Testis (tissue), 3 donors: Measurements from ENCODE around the gene SUSD6. TPM values are rescaled to one million over a fixed set of nuclear protein-coding genes. Genes with fewer than 3 reads are reported as not detected.

Experiments used
- DNase-seq: peaks from one replicate; pipeline ENCODE4 v3.0.0-alpha.2; 2019
- H3K27ac ChIP-seq, 2 donors: fragments of 200-600 bp; sonication (generic); one replicate each; pipeline ENCODE4 v1.5.1; 2019
- H3K27me3 ChIP-seq: fragments of 200-600 bp; sonication (generic); one replicate; pipeline ENCODE4 v1.5.1; 2019
- H3K36me3 ChIP-seq: fragments of 200-600 bp; sonication (generic); one replicate; pipeline ENCODE4 v1.5.1; 2017; ENCODE audit warnings: low read depth; ENCODE audit errors: missing control alignments
- H3K4me1 ChIP-seq: fragments of 200-600 bp; sonication (generic); one replicate; pipeline ENCODE4 v1.5.1; 2019
- H3K4me3 ChIP-seq, 2 donors: fragments of 200-600 bp; sonication (generic); one replicate each; pipeline ENCODE4 v1.5.1; 2017 to 2019
- H3K9me3 ChIP-seq: fragments of 200-600 bp; sonication (generic); one replicate; pipeline ENCODE4 v1.5.1; 2017
- CTCF ChIP-seq, 3 experiments: fragments of 450-650 bp in 2 of 3; fragments of 200-600 bp in 1 of 3; sonication (generic) in 1 of 3; IDR thresholded peaks; one replicate each; pipeline ENCODE4 v1.5.1; 2016 to 2019; ENCODE audit warnings: antibody characterized with exemption in 3 of 3, mild to moderate bottlenecking in 2 of 3, moderate library complexity in 1 of 3
- POLR2A ChIP-seq: fragments of 450-650 bp; IDR thresholded peaks from one replicate; pipeline ENCODE4 v1.6.1; 2017; ENCODE audit warnings: antibody characterized with exemption, mild to moderate bottlenecking, moderate library complexity
- WGBS, 2 donors: methylation state at CpG; one replicate each; pipeline ENCODE4 v1.1.5; 2018; 5-methylcytosine and 5-hydroxymethylcytosine counted together
- intact Hi-C: fragments of 100-400 bp; cut with DNase I; formaldehyde crosslinking; loops from one replicate; pipeline ENCODE4 v1.15.1; 2023; ENCODE audit warnings: low total_unique reads
- polyA plus RNA-seq: library from polyadenylated mRNA; stranded (reverse); fragments of 350-450 nt; fragmentation: Illumina TruSeq; extraction: RNeasy Lipid Tissue Mini Kit (QIAGEN cat#74804); gene quantifications from one replicate; pipeline ENCODE4 v1.2.3, GENCODE V29; 2014; ENCODE audit warnings: low read depth, low replicate concordance; ENCODE audit not compliant: insufficient read depth
- total RNA-seq, 2 donors: library from RNA; depleted of rRNA; stranded (reverse); fragments of >200 nt; gene quantifications; one replicate each; pipeline ENCODE4 v1.2.3, GENCODE V29; 2016

Gene SUSD6
- total and polyA plus RNA-seq, 3 donors from 2014 or later, result 27.7 to 39.5 (median 38.7) TPM

DNA sequence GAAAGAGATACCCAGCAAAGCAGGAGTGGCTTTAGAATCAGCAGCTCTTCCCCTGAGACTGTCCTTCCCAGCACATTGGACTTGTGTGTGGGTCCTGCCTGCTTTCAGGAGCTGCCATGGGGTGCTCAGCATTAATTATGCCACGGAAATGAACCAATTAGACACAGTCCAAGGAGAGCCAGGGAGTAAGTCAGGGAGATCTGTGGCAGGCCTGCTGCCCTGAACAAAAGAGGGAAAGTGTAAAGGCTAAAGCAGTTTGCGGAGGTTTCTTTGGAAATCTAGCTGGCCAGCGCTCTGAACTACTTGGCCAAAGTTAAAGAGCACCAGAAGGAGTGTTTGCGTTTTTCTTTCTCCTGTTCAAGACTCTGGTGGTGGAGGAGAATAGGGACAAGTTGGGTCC is 89.9 kb downstream of the SUSD6 start:
- peaks cover 7% of the 10 kb centered on the region for H3K4me1 ChIP-seq
- H3K9me3 ChIP-seq, result no peaks in the 10 kb centered on the region
- no peak overlapping the region for H3K27ac ChIP-seq
- TF ChIP-seq CTCF (IDR thresholded peaks at IDR 0.05) (no peak), POLR2A (no peak)
- intact Hi-C loops, result no loop called here
- DNase-seq, result no peak
- H3K36me3 ChIP-seq, result no peaks in the 10 kb centered on the region
- no peak overlapping the region for H3K4me3 ChIP-seq
- no peaks in the 10 kb centered on the region for H3K27me3 ChIP-seq
- 90 to 91% methylated on average over 4 of the region's 4 CpGs for WGBS, 2 donors

GRCh38 chr14:69701857-69702256 is 90.5 kb downstream of the SUSD6 start:
- no peak for TF ChIP-seq POLR2A
- TF ChIP-seq CTCF (IDR thresholded peaks at IDR 0.05), result no peak
- Histone ChIP-seq H3K27ac (no peak overlapping the region), H3K9me3 (no peaks in the 10 kb centered on the region), H3K4me1 (peaks cover 2% of the 10 kb centered on the region), H3K4me3 (no peak overlapping the region), H3K36me3 (no peaks in the 10 kb centered on the region), H3K27me3 (no peaks in the 10 kb centered on the region)
- intact Hi-C loops, result no loop called here
- 51 to 55% methylated on average over 3 of the region's 3 CpGs for WGBS, 2 donors
- no peak for DNase-seq

- no peak overlapping the region for H3K4me3 ChIP-seq
- no peaks in the 10 kb centered on the region for H3K27me3 ChIP-seq
- H3K9me3 ChIP-seq, result no peaks in the 10 kb centered on the region
- WGBS, 2 donors, result 79 to 84% methylated on average over 12 of the region's 12 CpGs
- no peak overlapping the region for H3K27ac ChIP-seq
- no peak for TF ChIP-seq CTCF (IDR thresholded peaks at IDR 0.05)
- TF ChIP-seq POLR2A, result no peak
- no peaks in the 10 kb centered on the region for H3K4me1 ChIP-seq
- H3K36me3 ChIP-seq, result no peaks in the 10 kb centered on the region
- DNase-seq, result no peak
- intact Hi-C loops, result no loop called here
Observed at GRCh38 chr14:69703047-69704039, 91.9 kb downstream of the SUSD6 start.

GRCh38 chr14:69704319-69704718 is 92.9 kb downstream of the SUSD6 start:
- Histone ChIP-seq H3K4me3 (no peak overlapping the region), H3K9me3 (no peaks in the 10 kb centered on the region), H3K36me3 (no peaks in the 10 kb centered on the region), H3K27ac (no peak overlapping the region), H3K27me3 (no peaks in the 10 kb centered on the region), H3K4me1 (no peaks in the 10 kb centered on the region)
- no peak for DNase-seq
- no peak for TF ChIP-seq CTCF (IDR thresholded peaks at IDR 0.05)
- WGBS, 2 donors, result 89 to 94% methylated on average over 4 to 5 of the region's 5 CpGs
- intact Hi-C loops, result no loop called here

DNA sequence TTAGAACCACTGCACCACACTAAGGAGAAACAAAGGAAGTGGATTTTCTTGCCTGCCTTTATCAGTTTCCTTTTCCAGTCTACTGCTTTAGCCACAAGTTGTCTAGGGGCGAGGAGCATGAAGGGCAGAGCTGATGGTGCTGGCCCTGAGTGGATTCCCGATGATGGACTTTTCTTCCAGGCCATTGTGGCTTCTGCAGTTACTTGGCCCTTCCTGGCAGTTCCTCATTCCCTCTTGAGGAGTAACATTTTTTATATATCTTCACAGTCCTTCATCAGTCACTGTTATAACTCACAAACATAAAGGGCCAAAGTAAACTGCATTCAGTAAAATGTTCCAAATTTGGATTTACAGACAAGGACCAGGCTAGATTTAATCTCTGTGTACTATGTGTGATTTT is 94.3 kb downstream of the SUSD6 start:
- intact Hi-C loops, result no loop called here
- no peaks in the 10 kb centered on the region for H3K27me3 ChIP-seq
- H3K4me1 ChIP-seq, result no peaks in the 10 kb centered on the region
- no peaks in the 10 kb centered on the region for H3K9me3 ChIP-seq
- DNase-seq, result no peak
- H3K27ac ChIP-seq, result no peak overlapping the region
- WGBS, 2 donors, result 89 to 91% methylated on average over 2 of the region's 2 CpGs
- H3K36me3 ChIP-seq, result no peaks in the 10 kb centered on the region
- TF ChIP-seq POLR2A (no peak), CTCF (IDR thresholded peaks at IDR 0.05) (no peak)
- no peak overlapping the region for H3K4me3 ChIP-seq
